ENCODE data around the gene AP4E1. TPM values are rescaled to one million over a fixed set of nuclear protein-coding genes. Genes with fewer than 3 reads are reported as not detected.
"Not testable (repeated sequence)": the region's sequence is repeated elsewhere in the genome, so short reads cannot be mapped to it uniquely, and the experiment has no call there.

AP4E1 gene
- total RNA-seq, 1 donor from 2014 or later = 11.5 TPM

DNA sequence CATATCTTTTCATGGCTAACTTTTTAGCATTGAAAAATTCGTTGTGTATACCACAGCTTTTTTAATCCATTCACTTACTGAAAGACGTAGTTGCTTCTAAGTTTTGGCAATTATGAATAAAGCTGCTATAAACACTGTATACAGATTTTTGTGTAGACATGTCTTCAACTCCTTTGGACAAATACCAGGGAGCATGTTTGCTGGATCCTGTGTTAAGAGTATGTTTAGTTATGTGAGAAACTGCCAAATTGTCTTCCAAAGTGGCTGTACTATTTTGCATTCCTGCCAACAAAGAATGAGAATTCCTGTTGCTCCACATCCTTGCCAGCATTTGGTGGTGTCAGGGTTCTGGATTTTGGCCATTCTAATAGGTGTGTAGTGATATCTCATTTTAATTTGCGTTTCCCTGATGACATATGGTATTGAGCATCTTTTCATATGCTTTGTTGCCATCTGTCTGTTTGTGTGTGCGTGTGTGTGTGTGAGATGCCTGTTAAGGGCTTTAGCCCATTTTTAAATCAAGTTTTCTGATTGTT is 98.7 kb downstream of the AP4E1 start:
- intact Hi-C loops (cut with micrococcal nuclease) = no loop called here

DNA sequence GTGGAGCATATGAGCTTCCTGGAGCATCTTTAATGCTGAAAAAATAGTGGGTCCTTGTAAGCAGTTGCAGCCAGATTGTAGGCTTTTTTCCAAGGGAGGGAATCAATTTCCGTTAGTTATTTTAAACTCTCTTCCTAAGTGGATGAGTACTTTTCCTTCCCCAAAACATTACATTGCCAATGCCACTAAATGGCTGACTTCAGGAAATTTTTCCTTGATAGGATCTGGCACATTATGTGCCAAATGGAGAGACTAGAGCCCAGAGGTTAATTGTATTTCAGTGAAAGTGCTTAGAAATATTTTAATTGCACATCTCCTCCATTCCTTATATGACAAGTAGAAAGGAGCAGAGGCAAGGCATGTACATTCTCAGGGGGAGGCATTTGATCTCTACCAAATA is 102.7 kb downstream of the AP4E1 start:
- intact Hi-C loops (cut with micrococcal nuclease) = no loop called here

DNA sequence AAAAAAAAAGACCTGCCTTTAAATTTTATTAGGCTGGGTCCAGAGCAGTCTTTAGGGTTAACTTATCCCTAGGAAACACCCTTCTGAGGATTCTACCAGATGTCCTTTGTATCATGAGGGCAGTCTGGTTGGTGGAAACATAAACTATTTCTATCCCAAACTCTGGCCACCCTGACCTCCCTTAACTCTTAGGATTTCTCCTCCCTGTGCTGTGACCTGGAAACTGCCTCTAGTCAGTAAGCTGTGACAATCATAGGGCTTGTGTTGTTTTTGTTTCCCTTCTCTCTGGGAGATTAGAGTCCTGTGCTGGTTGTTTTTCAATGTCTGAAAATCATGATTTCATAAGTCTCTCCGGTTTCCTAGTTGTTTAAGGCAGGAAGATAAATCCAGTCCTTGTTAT is 108.1 kb downstream of the AP4E1 start:
- intact Hi-C loops (cut with micrococcal nuclease) = no loop called here

DNA sequence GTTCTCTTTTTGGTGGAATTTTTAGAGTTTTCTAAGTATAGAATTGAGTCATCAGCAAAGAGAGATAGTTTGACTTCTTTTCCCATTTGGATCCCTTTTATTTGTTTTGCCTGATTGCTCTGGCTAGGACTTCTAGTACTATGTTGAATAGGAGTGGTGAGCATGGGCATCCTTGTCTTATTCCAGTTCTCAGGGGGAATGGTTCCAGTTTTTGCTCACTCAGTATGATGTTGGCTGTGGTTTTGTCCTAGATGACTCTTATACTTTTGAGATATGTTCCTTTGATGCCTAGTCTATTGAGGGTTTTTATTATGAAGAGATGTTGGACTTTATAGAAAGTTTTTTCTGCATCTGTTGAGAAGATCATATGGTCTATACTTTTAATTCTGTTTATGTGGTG is 113.7 kb downstream of the AP4E1 start:
- intact Hi-C loops (cut with micrococcal nuclease) = no loop called here

DNA sequence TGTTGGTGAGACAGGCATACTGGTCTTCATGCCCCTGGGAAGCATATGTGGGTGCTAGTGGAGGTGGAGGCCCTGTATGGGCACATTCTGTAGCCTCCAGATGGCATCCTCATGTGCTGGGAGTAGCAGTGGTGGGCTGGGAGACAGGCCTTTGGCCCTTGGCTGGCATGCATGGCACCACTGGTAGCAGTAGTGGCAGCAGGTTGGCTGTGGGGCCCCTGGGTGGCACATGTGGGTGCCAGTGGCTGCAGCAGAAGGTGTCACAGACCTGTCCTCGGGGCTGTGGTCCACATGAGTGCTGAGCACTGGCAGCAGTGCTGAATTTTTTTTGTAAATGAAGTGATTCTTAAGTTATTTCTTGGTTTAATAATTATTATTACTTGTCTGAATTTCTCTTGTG is 115.0 kb downstream of the AP4E1 start:
- intact Hi-C loops (cut with micrococcal nuclease) = no loop called here

DNA sequence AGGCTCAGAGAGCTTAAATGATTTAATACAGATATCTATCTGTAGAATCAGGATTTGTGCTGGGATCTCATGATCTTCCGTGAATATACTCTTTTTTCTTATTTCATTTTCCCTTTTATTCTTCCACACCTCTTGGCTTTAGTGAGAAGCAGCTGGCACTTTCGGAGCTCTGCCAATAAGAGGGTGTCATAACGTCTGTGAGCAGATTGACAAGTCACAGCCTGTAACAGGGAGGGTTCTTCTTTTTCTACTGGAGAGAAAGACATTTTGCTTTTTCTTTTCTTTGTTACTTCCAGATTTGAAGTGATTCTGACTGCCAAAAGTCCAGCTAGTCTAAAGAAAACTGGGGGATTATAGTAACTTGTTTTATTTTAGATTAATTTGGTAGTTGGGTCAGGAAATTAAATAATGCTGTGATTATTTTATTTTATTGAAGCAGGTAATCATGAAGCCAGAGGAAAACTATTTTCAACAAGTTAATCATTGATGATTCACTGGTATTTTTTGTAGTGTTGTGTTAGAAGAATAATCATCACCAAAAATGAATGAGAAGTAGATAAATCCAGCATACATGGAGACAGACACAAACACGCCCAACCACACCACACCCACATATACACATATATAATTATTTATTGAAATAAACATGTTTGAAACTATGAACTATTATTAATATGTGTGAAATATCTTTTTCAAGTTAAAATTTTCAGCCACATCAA is 116.4 kb downstream of the AP4E1 start:
- intact Hi-C loops (cut with micrococcal nuclease) = no loop called here

DNA sequence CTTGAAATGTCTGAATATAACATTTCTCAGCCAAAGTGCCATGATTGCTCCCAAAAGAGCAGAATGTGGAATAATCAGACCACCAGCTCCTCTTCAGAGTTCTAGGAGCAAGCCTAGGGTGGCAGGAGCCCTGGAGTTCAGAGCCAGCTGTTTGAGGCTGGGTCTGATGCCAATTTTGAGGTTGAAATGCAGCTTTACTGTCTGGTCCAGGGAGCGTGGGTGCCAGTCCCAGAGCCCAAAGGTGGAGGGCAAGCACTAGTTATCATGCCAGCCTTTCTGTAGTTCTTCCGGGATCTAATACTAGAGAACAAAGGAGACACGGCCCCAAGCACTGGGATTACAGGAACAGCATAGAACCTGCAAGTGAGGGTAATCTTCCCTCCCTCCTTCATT is 117.0 kb downstream of the AP4E1 start:
- intact Hi-C loops (cut with micrococcal nuclease) = no loop called here

DNA sequence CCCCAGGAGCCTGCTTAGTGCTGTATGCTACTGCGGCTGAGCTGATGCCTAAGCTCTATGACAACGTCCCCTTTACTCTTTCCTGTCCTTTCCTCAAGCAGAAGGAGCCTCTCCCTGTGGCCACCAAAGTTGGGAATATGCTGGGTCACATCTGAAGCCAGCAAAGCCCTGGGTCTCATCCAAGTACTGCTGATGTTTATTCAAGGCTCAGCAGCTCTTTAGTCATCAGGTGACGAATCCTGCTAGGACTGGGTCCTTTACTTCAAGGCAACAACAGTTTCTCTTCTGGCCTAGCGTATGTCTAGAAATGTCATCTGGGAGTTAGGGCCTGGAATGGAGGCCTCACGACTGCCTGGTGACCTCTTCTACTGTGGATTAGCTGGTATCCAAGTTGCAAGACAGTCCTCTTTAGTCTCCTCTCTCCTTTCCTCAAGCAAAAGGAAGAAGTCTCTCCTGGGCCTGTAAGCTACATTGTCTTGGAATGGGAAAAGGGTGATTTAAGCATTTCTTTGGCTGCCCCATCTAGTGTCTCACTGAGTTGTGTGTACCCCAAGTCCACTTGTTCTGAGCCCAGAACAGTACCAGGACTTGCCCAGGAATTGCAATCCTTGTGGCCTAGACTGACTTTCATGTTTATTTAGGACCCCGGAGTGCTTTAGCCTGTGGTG is 122.3 kb downstream of the AP4E1 start:
- intact Hi-C loops (cut with micrococcal nuclease) = no loop called here

DNA sequence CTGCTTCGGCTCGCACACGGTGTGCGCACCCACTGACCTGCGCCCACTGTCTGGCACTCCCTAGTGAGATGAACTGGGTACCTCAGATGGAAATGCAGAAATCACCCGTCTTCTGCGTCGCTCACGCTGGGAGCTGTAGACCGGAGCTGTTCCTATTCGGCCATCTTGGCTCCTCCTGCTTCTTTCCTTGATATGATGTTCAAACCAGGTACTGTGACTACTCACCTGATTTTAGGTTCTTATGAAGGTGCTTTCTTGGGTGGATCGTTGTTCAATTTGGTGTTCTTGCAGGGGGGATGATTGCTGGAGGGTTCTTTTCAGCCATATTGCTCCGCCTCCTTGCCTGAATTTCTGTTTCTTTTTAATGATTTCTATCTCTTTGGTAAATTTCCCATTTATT is 129.0 kb downstream of the AP4E1 start:
- intact Hi-C loops (cut with micrococcal nuclease) = not testable (repeated sequence)

DNA sequence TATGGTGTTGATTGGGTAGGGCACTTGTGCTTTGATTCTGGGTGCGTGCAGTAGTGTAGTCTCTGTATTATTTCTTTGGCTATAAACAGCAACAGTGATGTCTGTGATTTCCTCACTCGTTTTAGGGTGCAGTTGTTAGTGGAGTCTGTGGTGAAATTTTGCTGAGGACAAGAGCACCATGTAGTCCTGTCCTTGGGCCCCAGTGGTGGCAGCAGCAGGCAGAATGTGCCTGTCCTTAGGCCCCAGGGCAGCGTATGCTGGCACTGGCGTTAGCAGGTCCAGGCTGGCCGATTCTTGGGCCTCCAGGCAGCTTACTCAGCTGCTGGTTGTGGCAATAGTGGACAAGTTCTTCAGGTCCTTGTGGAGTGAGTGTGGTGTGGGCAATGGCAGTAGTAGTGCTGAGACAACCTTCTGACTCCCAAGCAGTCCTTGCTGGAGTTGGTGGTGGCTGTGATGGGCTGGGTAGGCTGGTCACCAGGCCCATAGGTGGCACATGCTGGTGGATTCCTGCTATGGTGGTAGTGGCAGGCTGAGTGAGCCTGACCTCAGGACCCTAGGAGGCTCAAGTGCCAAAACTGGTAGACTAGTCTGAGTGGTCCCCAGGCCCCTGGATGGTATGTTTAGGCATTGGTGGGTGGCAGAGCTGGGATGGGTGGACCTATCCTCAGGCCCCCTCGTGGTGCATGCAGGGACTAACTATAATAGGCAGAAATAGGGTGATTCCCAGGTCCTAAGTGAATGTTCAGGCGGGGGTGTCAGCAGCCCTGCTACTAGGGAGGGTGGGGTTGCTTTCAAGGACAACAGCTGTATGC is 129.9 kb downstream of the AP4E1 start:
- intact Hi-C loops (cut with micrococcal nuclease) = no loop called here

DNA sequence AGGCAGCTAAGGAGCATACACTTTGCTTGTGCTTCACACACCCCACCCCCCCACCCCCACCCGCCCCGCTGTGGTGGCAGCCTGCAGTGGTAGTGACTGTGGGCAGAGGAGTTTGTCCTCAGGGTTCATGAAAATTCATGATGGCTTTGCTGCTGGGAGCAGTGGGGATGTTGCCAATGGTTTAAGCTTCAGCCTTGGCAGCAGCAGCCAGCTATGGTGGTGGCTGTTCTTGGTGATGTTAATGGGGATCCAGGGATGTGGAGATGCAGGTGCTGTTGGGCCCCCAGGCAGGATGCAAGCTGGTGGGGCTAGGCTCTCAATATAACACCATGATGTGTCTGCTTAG is 130.5 kb downstream of the AP4E1 start:
- intact Hi-C loops (cut with micrococcal nuclease) = no loop called here

DNA sequence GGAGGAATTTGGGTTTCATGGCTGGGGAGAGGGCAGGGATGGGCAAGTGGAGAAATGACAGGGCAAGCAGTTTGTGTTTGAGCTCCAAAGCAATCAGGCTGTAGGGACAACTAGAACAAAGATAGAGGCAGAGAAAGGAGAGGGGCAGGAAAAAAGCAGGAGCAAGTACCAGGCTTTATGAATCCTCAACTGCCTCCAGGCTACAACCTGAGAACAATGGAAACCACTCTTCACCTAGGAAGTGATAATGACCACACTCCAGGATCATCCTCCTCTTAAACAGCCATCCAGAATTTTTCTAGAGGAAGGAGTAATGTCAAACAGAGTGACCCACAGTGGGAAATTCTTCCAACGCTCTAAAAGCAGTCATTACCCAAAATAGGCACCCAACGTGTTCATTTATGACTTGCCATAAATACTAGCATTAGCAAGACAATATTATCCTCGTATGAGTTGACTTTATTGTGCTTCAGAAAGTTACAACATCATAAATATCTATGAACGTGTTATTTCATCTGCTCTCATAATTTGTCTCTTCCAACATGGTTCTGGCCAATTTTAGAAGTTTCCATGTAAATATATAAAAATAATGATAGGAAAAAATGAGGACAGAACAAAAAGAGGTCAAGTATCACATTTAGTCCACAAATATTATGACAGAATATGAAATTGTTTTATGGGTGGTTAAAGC is 135.7 kb downstream of the AP4E1 start:
- intact Hi-C loops (cut with micrococcal nuclease) = no loop called here

DNA sequence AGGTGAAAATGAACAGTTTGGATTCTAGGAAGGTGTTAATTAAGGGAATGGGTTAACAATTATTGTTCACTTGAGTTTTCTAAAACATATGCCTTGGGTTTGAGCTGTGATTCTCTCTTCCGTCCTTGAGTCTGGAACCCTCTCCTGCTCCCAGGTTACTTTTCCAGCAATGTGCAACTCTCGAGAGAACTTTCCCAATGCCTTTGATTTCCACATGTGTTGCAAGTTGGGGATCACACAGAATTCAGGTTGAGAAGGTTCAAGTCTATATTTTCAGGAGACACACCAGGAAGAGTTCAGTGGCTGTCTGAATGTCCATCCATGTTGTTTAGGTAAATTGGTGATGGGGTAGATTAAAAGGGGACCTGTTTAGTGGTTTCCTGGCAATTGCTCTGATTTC is 137.5 kb downstream of the AP4E1 start:
- intact Hi-C loops (cut with micrococcal nuclease) = no loop called here

DNA sequence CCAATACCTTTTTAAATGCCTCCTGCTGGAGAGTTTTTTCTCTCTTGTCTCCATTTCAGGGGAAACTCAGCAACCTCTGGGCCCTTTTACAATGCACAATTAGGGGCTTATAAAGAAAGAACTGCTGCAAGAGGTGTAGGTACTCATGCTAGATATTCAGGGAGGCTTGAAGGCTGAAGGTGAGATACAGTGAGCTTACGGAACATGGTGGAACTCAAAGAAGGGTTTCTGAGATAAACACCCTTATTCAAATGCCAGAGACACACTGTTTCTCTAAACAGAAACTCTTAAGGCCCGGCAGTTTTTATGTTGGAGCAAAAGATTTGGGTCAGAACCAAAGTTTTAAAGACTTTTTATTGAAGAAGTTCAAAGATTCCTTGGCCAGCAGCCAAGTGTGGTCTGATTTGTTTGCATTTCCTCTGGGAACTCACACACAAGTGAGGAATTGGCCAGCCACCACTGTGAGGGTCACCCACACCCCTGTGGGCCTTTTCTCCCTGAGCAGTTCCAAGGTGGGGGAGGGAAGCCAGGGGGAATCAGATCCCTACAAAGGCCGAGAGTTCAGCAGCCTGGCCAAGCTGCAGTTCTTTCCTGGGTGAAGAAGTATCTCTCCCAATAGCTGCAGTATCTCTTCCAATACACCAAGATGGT is 138.4 kb downstream of the AP4E1 start:
- intact Hi-C loops (cut with micrococcal nuclease) = no loop called here

DNA sequence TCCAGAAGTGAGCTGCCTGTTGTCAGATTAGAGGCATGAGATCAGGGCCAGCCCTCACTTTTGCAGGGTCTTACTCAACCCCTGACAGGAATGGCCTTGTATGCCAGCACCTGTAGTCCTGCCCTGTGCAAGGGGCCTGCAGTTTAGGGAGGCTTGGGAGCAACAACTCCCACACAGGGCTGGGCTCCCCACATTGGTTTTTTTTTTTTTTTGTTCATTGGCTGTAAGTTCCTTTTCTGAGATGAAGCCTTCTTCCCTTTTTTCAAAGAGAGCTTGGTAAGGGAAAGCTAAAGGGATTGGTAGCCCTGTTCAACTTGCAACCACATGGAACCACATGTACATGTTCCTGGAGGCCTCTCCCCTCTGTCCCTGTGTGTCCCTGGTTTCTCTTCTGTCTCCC is 139.8 kb downstream of the AP4E1 start:
- intact Hi-C loops (cut with micrococcal nuclease) = no loop called here

DNA sequence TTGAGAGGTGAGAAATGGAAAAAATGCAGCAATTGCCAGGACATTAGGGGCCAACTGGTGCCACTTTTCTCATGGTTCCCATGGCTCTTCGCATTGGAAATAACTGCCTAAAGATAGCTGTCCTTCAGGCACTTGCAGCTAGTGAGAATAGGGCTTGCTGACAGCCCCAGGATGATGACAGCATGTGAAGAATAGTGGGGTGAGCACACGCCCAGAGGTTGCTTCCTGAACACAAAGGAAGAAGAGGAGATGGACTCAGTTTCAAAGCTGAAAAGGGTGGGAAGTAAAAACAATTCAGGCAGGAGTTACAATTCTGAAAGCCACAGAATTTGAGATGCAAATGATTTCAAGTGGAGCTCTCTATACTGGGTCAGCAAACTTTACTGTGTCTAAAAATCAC is 140.6 kb downstream of the AP4E1 start:
- intact Hi-C loops (cut with micrococcal nuclease) = no loop called here

DNA sequence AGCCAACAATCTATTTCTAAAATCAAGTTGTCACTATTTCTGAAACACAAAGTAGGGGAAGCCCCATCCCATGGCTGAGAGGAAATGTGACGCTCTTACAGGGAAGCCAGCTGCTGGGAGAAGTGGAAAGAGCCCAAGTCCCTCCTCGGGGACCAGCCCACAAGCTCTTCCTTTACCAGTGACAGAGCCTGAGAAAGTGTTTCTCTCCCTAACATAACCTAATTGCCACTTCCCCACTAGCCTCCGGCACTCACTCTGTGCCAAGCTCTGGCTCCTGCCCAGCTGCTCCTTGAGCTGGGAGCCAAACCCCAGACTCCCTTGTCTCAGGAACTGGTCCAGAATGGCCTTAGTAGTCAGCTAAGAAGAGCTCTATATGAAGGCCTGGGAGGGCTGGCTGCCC is 143.3 kb downstream of the AP4E1 start:
- intact Hi-C loops (cut with micrococcal nuclease) = no loop called here

DNA sequence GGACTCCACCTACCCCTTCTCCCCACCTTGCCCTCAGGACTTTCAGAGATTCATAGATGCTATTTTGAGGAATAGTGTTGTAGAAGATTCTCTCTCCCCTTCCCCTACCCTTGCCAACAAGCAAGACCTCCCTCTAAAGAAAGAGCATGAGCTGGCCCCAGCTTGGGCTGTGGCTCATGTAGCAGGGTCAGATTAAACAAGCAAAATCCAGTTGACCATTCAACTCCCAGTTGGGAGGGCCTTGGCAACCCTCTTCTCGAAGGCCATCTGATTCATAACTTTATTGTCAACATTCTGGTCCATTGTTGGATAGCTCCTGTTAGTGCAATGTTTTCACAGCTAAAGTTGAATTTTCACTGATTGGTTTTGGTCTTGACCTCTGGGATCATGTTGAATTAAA is 145.1 kb downstream of the AP4E1 start:
- intact Hi-C loops (cut with micrococcal nuclease) = no loop called here

DNA sequence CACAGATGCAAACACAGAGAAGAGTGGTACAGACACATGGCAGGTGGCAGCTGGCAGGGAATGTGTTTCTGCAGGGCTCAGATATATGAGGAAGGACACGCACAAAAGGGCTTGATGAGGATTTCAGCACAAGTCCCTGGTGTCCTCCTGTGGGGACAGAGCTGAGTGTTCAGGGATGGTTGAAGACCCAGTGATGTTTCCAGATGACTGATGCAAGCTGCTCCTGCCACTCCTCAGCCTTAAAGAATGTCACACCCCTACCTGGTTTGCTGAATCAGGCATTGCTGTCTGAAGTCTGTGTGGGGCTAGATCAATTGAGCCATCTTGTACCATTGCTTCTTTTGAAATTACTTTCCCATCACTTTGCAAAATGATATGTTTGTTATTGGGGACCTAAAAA is 146.1 kb downstream of the AP4E1 start:
- intact Hi-C loops (cut with micrococcal nuclease) = no loop called here
